Measurements from ENCODE around the gene DOCK10. TPM values are rescaled to one million over a fixed set of nuclear protein-coding genes. Genes with fewer than 3 reads are reported as not detected.

DOCK10 gene
- total and polyA plus RNA-seq, 10 of the 15 experiments (the other 5 are each of a cell fraction or from before 2014, with no cell fraction given): 16.9 to 120 (median 85.5) TPM

- TF ChIP-seq SRF (IDR thresholded peaks at IDR 0.05; ENCODE audit: low read depth in 2 of 2, low read length in 2 of 2) (no peak), ZSCAN29 (IDR thresholded peaks at IDR 0.05) (no peak), NFIC (IDR thresholded peaks at IDR 0.05; ENCODE audit: low read depth, low read length) (peak; percentile 49; the same call in 1 of the 2 replicates), ATF3 (IDR thresholded peaks at IDR 0.05; ENCODE audit: borderline replicate concordance, extremely low read depth, low read depth, low read length) (no peak), ETV6 (conservative IDR thresholded peaks at IDR 0.05 in 1 of 2, IDR thresholded peaks at IDR 0.05 in 1 of 2; ENCODE audit: borderline replicate concordance in 1 of 2, low read depth in 1 of 2) (0 out of 4 replicates have a peak, but pooled peaks of 1 of the 2 experiments have one; percentile 17), MYB (IDR thresholded peaks at IDR 0.05; ENCODE audit: borderline replicate concordance, low read depth, low read length) (no peak), IKZF1 (conservative IDR thresholded peaks at IDR 0.05) (peak; percentile 33; the same call in 1 of the 2 replicates), KAT2A (conservative IDR thresholded peaks at IDR 0.05; ENCODE audit: control insufficient read depth, low read depth, low read length) (no peak), BCL11A (IDR thresholded peaks at IDR 0.05; ENCODE audit: low read depth, low read length) (peak; percentile 56; the same call in 1 of the 2 replicates), IKZF2 (IDR thresholded peaks at IDR 0.05) (peak; percentile 56 to 64), PKNOX1 (IDR thresholded peaks at IDR 0.05) (peak; percentile 40; the same call in 1 of the 2 replicates), YBX1 (IDR thresholded peaks at IDR 0.05) (no peak)
Observed at GRCh38 chr2:224930124-224930523, 112.1 kb downstream of the DOCK10 start (continued).
